Fibroblast of skin of scalp (primary cell): ENCODE results near the gene DALRD3.
"Not testable (repeated sequence)": the region's sequence is repeated elsewhere in the genome, so short reads cannot be mapped to it uniquely, and the experiment has no call there.

Experiments used
- DNase-seq: peaks from one replicate; pipeline ENCODE4 v3.0.0-alpha.2; 2013

The DALRD3 gene

GRCh38 chr3:49021813-49022687 is 3.7 kb upstream of the DALRD3 start, which contains the start of gene NDUFAF3:
Gene NDUFAF3 (plus strand): TSS chr3:49022121. CDS start chr3:49022145, 24 bp downstream.
- DNase-seq: peak; percentile 92

GRCh38 chr3:49021213-49021812 is 2.9 kb upstream of the DALRD3 start:
- peak; percentile 98 for DNase-seq

GRCh38 chr3:49020330-49021212 is 2.2 kb upstream of the DALRD3 start:
- DNase-seq: no peak

- no peak for DNase-seq
Measured at GRCh38 chr3:49019941-49020329, 1.6 kb upstream of the DALRD3 start.

- no peak for DNase-seq
Measured at GRCh38 chr3:49018707-49019006, 277 bp upstream of the DALRD3 start.

GRCh38 chr3:49017229-49017970 is 980 bp downstream of the DALRD3 start:
- DNase-seq: no peak

GRCh38 chr3:49016414-49017228 is 1.8 kb downstream of the DALRD3 start:
- no peak for DNase-seq

- no peak for DNase-seq
Measured at GRCh38 chr3:49015765-49016164, 2.6 kb downstream of the DALRD3 start.

- DNase-seq: no peak
Measured at GRCh38 chr3:49015072-49015471, 3.3 kb downstream of the DALRD3 start.

- DNase-seq: no peak
Measured at GRCh38 chr3:49013738-49014660, 4.4 kb downstream of the DALRD3 start.

GRCh38 chr3:49013113-49013737 is 5.2 kb downstream of the DALRD3 start:
- no peak for DNase-seq

- DNase-seq: no peak
Measured at GRCh38 chr3:49012441-49013017, 5.9 kb downstream of the DALRD3 start.

GRCh38 chr3:49009396-49009795 is 9.0 kb downstream of the DALRD3 start:
- peak; percentile 58 for DNase-seq

- not testable (repeated sequence) for DNase-seq
Measured at GRCh38 chr3:49008627-49009026, 9.8 kb downstream of the DALRD3 start.

GRCh38 chr3:49007771-49008528 is 10.4 kb downstream of the DALRD3 start:
- DNase-seq: peak; percentile 94

- DNase-seq: peak; percentile 98
Measured at GRCh38 chr3:49007068-49007770, 11.2 kb downstream of the DALRD3 start, which contains the start of gene WDR6. Gene WDR6 (plus strand): TSS chr3:49007391. CDS start chr3:49007432, 41 bp downstream.

GRCh38 chr3:49006408-49007067 is 11.8 kb downstream of the DALRD3 start:
- DNase-seq: no peak
